ENCODE data around the gene LSAMP.

Gene LSAMP

GRCh38 chr3:116426036-116426435 lies 19.3 kb downstream of the LSAMP start:
- Histone ChIP-seq H3K4me1 (ENCODE audit: insufficient read depth, low read length) (peaks cover 14% of the 10 kb centered on the region; the same call in 1 of the 2 replicates), H3K9ac (ENCODE audit: low read depth, low read length) (no peak overlapping the region), H3K4me3 (ENCODE audit: low read length) (no peak overlapping the region), H3K27me3 (ENCODE audit: insufficient read depth, low read length) (no peaks in the 10 kb centered on the region), H3K9me3 (ENCODE audit: insufficient read depth, low read depth, low read length) (no peaks in the 10 kb centered on the region), H3K27ac (ENCODE audit: low read length) (no peak overlapping the region), H3K36me3 (ENCODE audit: insufficient read depth, low read depth, low read length) (no peaks in the 10 kb centered on the region)

GRCh38 chr3:116425126-116425525 lies 20.2 kb downstream of the LSAMP start:
- Histone ChIP-seq H3K27me3 (ENCODE audit: insufficient read depth, low read length) (no peaks in the 10 kb centered on the region), H3K4me3 (ENCODE audit: low read length) (no peak overlapping the region), H3K27ac (ENCODE audit: low read length) (no peak overlapping the region), H3K9me3 (ENCODE audit: insufficient read depth, low read depth, low read length) (no peaks in the 10 kb centered on the region), H3K4me1 (ENCODE audit: insufficient read depth, low read length) (peaks cover 14% of the 10 kb centered on the region; the same call in 1 of the 2 replicates), H3K9ac (ENCODE audit: low read depth, low read length) (no peak overlapping the region), H3K36me3 (ENCODE audit: insufficient read depth, low read depth, low read length) (no peaks in the 10 kb centered on the region)

DNA sequence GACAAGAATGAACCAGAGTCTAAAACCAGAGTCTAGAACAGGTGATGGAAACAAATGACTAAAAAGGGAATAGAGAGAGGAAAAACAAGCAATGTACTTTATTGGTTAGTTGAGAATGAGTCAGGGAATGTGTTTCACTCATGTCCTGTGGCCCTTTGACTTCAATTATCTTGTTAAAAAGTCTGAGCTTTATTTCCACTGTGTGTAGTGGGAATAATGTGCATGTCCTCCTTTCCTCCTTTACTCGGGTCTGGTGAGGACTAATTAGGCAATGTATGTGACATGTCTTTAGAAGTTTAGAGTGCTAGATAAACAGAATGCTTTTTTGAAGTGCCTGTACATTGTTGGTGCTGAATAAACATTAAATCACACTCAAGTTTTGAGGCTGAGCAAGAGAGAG lies 21.3 kb downstream of the LSAMP start:
- H3K4me1 ChIP-seq (ENCODE audit: insufficient read depth, low read length), result peaks cover 14% of the 10 kb centered on the region; the same call in 1 of the 2 replicates
- no peaks in the 10 kb centered on the region for H3K36me3 ChIP-seq (ENCODE audit: insufficient read depth, low read depth, low read length)
- H3K4me3 ChIP-seq (ENCODE audit: low read length), result no peak overlapping the region
- no peak overlapping the region for H3K9ac ChIP-seq (ENCODE audit: low read depth, low read length)
- H3K27me3 ChIP-seq (ENCODE audit: insufficient read depth, low read length), result no peaks in the 10 kb centered on the region
- no peaks in the 10 kb centered on the region for H3K9me3 ChIP-seq (ENCODE audit: insufficient read depth, low read depth, low read length)
- no peak overlapping the region for H3K27ac ChIP-seq (ENCODE audit: low read length)

- Histone ChIP-seq H3K9ac (ENCODE audit: low read depth, low read length) (peak overlapping the region; percentile 4; the same call in 1 of the 2 replicates), H3K27ac (ENCODE audit: low read length) (no peak overlapping the region), H3K4me3 (ENCODE audit: low read length) (no peak overlapping the region)
These were observed 21.9 kb downstream of the LSAMP start for GRCh38 chr3:116423374-116423773.

GRCh38 chr3:116417151-116417550 lies 28.1 kb downstream of the LSAMP start:
- Histone ChIP-seq H3K27ac (ENCODE audit: low read length) (no peak overlapping the region), H3K4me1 (ENCODE audit: insufficient read depth, low read length) (no peaks in the 10 kb centered on the region), H3K9me3 (ENCODE audit: insufficient read depth, low read depth, low read length) (no peaks in the 10 kb centered on the region), H3K9ac (ENCODE audit: low read depth, low read length) (no peak overlapping the region), H3K27me3 (ENCODE audit: insufficient read depth, low read length) (no peaks in the 10 kb centered on the region), H3K4me3 (ENCODE audit: low read length) (no peak overlapping the region), H3K36me3 (ENCODE audit: insufficient read depth, low read depth, low read length) (no peaks in the 10 kb centered on the region)

More at GRCh38 chr3:116423374-116423773, 21.9 kb downstream of the LSAMP start:
- Histone ChIP-seq H3K27me3 (ENCODE audit: insufficient read depth, low read length) (no peaks in the 10 kb centered on the region), H3K9me3 (ENCODE audit: insufficient read depth, low read depth, low read length) (no peaks in the 10 kb centered on the region), H3K36me3 (ENCODE audit: insufficient read depth, low read depth, low read length) (no peaks in the 10 kb centered on the region), H3K4me1 (ENCODE audit: insufficient read depth, low read length) (peaks cover 14% of the 10 kb centered on the region; the same call in 1 of the 2 replicates)

DNA sequence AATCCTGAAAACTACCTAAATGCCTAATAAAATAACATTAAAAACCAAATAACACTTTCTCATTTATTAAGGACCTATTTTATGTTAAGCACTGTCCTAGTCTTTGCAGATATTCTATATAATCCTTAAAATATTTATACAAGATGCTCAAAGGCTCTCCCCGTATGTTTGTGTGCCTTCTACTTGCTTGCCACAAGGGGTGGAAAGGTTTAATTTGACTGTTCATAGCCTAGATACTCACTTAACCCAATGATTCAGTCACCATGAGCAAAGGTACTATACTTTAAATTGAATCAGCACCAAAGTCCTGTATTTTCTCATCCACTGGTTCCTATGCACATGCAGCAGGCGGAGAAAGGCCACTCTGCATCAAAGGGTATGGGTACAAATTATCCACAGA lies 32.0 kb downstream of the LSAMP start:
- Histone ChIP-seq H3K9me3 (ENCODE audit: insufficient read depth, low read depth, low read length) (no peaks in the 10 kb centered on the region), H3K9ac (ENCODE audit: low read depth, low read length) (no peak overlapping the region), H3K36me3 (ENCODE audit: insufficient read depth, low read depth, low read length) (no peaks in the 10 kb centered on the region), H3K27me3 (ENCODE audit: insufficient read depth, low read length) (no peaks in the 10 kb centered on the region), H3K4me3 (ENCODE audit: low read length) (no peak overlapping the region), H3K27ac (ENCODE audit: low read length) (no peak overlapping the region), H3K4me1 (ENCODE audit: insufficient read depth, low read length) (0 out of 2 replicates have a peak, but pooled peaks cover 3% of the 10 kb centered on the region)

GRCh38 chr3:116408473-116408872 lies 36.8 kb downstream of the LSAMP start:
- Histone ChIP-seq H3K9me3 (ENCODE audit: insufficient read depth, low read depth, low read length) (no peaks in the 10 kb centered on the region), H3K4me1 (ENCODE audit: insufficient read depth, low read length) (peaks cover 6% of the 10 kb centered on the region; the same call in 1 of the 2 replicates), H3K27ac (ENCODE audit: low read length) (no peak overlapping the region), H3K4me3 (ENCODE audit: low read length) (no peak overlapping the region), H3K27me3 (ENCODE audit: insufficient read depth, low read length) (no peaks in the 10 kb centered on the region), H3K36me3 (ENCODE audit: insufficient read depth, low read depth, low read length) (no peaks in the 10 kb centered on the region), H3K9ac (ENCODE audit: low read depth, low read length) (no peak overlapping the region)

GRCh38 chr3:116405231-116405630 lies 40.1 kb downstream of the LSAMP start:
- no peak overlapping the region for H3K9ac ChIP-seq (ENCODE audit: low read depth, low read length)
- H3K27ac ChIP-seq (ENCODE audit: low read length), result no peak overlapping the region
- H3K27me3 ChIP-seq (ENCODE audit: insufficient read depth, low read length), result no peaks in the 10 kb centered on the region
- no peaks in the 10 kb centered on the region for H3K9me3 ChIP-seq (ENCODE audit: insufficient read depth, low read depth, low read length)
- H3K36me3 ChIP-seq (ENCODE audit: insufficient read depth, low read depth, low read length), result no peaks in the 10 kb centered on the region
- no peak overlapping the region for H3K4me3 ChIP-seq (ENCODE audit: low read length)
- peaks cover 6% of the 10 kb centered on the region; the same call in 1 of the 2 replicates for H3K4me1 ChIP-seq (ENCODE audit: insufficient read depth, low read length)

- Histone ChIP-seq H3K27me3 (ENCODE audit: insufficient read depth, low read length) (no peaks in the 10 kb centered on the region), H3K9ac (ENCODE audit: low read depth, low read length) (no peak overlapping the region), H3K27ac (ENCODE audit: low read length) (no peak overlapping the region), H3K4me1 (ENCODE audit: insufficient read depth, low read length) (no peaks in the 10 kb centered on the region), H3K36me3 (ENCODE audit: insufficient read depth, low read depth, low read length) (no peaks in the 10 kb centered on the region), H3K9me3 (ENCODE audit: insufficient read depth, low read depth, low read length) (no peaks in the 10 kb centered on the region), H3K4me3 (ENCODE audit: low read length) (no peak overlapping the region)
These were observed 45.5 kb downstream of the LSAMP start for GRCh38 chr3:116399701-116400226.

DNA sequence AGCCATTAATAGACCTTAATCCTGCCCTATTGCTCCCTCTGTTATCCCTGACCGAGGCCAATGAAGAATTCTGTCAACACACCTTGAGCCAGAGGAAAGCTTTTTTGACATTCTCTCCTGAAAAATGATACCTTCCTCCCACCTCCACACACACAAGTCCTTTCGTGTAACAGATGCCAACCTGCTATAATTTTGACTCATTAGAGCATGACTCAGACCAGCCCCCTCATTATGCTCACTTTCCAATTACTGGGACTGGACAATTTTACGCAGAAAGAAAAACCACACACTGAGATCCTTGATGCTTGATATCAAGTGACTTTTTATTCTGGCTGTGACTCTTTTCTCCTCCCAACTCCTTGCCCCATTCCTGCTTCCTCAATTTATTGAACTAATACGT lies 50.9 kb downstream of the LSAMP start:
- no peaks in the 10 kb centered on the region for H3K9me3 ChIP-seq (ENCODE audit: insufficient read depth, low read depth, low read length)
- H3K27ac ChIP-seq (ENCODE audit: low read length), result no peak overlapping the region
- H3K36me3 ChIP-seq (ENCODE audit: insufficient read depth, low read depth, low read length), result no peaks in the 10 kb centered on the region
- H3K4me1 ChIP-seq (ENCODE audit: insufficient read depth, low read length), result peaks cover 12% of the 10 kb centered on the region
- H3K27me3 ChIP-seq (ENCODE audit: insufficient read depth, low read length), result no peaks in the 10 kb centered on the region
- H3K9ac ChIP-seq (ENCODE audit: low read depth, low read length), result no peak overlapping the region
- H3K4me3 ChIP-seq (ENCODE audit: low read length), result no peak overlapping the region

DNA sequence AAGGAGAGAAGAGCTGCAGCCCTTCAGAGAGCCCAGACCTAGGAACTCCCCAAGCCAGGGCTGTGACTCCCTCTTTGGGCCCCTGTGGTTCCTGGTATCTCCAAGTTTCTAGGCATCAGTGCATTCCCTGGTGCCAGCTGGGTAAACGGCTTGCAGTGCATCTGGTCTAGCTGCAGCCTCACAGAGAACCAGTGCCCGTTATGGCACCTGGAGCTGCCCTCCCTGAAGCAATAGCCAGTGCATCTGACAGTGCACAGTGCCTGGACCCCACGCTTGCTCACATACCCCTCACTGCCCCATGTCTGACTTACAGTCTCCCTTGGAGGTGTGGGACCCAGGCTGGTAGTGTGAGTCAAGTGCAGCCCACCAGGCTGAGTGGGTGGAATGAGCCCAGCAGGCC lies 52.1 kb downstream of the LSAMP start:
- H3K9me3 ChIP-seq (ENCODE audit: insufficient read depth, low read depth, low read length), result no peaks in the 10 kb centered on the region
- H3K27ac ChIP-seq (ENCODE audit: low read length), result no peak overlapping the region
- H3K36me3 ChIP-seq (ENCODE audit: insufficient read depth, low read depth, low read length), result no peaks in the 10 kb centered on the region

DNA sequence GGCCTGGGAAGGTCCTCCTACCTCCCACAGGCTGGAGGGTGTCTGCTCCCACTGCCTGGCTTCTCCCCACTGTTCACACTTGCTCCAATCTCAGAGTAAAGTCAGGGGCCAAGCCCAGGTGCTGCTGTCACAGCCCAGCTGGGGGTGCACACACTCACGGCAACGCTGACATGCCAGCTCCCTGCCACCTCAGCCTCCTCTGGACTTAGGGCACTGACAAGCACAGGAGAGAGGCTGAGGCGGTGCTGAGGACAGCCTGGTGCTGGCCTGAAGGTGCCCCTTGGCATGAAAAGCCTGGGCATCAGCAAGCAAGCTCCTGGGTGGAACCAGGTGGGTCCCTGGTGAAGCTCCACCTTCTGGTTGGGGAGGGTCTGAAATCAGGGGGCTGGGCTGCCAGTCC lies 53.0 kb downstream of the LSAMP start:
- no peak overlapping the region for H3K9ac ChIP-seq (ENCODE audit: low read depth, low read length)
- H3K4me1 ChIP-seq (ENCODE audit: insufficient read depth, low read length), result peaks cover 26% of the 10 kb centered on the region
- no peak overlapping the region for H3K27ac ChIP-seq (ENCODE audit: low read length)
- no peaks in the 10 kb centered on the region for H3K9me3 ChIP-seq (ENCODE audit: insufficient read depth, low read depth, low read length)
- H3K27me3 ChIP-seq (ENCODE audit: insufficient read depth, low read length), result no peaks in the 10 kb centered on the region
- H3K4me3 ChIP-seq (ENCODE audit: low read length), result no peak overlapping the region
- H3K36me3 ChIP-seq (ENCODE audit: insufficient read depth, low read depth, low read length), result no peaks in the 10 kb centered on the region

More for the DNA sequence above, 52.1 kb downstream of the LSAMP start:
- Histone ChIP-seq H3K4me1 (ENCODE audit: insufficient read depth, low read length) (peaks cover 24% of the 10 kb centered on the region), H3K9ac (ENCODE audit: low read depth, low read length) (no peak overlapping the region), H3K4me3 (ENCODE audit: low read length) (no peak overlapping the region), H3K27me3 (ENCODE audit: insufficient read depth, low read length) (no peaks in the 10 kb centered on the region)

Measured in iPS-20b (cell line).